GM18868 (cell line): ENCODE measurements around the gene ABHD4.
"Not testable (repeated sequence)": the region's sequence is repeated elsewhere in the genome, so short reads cannot be mapped to it uniquely, and the experiment has no call there.

Source experiments
- ATAC-seq: cut with Tn5 transposase; IDR thresholded peaks from one replicate; pipeline ENCODE4 v1.9.1; 2021; ENCODE audit warnings: mild to moderate bottlenecking, moderate library complexity; ENCODE audit not compliant: unreplicated experiment

ABHD4 gene

DNA sequence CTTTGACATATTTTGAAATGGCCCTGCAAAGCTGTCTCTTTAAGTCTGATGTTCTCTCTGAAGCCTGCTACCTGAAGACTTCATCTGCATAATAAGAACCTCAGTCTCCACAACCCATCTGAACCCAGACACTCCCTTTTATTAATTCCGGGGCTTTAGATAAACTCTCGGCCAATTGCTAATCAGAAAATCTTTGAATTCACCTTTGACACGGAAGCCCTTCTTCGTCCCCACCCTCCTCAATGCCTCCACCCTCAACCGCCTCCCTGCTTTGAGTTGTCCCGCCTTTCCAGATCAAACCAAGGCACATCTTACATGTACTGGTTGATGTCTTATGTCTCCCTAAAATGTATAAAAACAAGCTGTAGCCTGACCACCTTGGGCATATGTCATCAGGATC lies 28.5 kb downstream of the ABHD4 start:
- no peak for ATAC-seq

DNA sequence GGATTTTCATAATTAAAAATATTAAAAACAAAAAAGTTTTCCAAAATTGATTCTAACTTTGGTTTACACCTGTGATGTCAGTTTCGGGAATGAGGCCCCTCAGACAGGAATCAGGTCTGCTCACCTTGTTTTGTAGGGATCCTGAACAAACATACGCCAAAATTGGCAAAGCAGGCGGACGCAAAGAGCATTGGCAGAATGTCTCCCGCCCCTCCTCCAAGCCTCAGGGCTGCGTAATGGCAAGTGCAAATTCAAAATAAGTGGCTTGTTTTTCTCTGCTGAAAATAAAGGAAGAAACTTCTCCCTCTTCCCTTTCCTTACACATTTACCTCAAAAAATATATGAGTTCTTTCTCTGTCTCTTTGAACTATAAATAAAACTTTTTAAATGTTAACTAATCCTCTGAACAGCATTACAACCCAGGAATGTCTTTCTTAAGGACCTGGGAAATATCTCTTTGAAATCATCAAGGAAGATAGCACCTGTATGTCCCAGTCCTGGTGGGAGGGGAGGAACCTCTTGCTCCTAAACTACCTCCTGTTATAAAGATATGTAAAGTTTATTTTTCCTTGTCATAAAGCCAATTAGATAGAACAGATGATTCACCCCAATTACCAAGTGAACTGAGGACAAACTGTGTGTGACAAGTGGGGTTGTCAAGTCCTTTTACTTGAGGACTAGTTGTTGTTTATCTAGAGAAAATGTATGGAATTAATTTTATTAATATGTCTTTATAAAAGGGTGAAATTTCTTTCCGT lies 29.6 kb downstream of the ABHD4 start:
- no peak for ATAC-seq

DNA sequence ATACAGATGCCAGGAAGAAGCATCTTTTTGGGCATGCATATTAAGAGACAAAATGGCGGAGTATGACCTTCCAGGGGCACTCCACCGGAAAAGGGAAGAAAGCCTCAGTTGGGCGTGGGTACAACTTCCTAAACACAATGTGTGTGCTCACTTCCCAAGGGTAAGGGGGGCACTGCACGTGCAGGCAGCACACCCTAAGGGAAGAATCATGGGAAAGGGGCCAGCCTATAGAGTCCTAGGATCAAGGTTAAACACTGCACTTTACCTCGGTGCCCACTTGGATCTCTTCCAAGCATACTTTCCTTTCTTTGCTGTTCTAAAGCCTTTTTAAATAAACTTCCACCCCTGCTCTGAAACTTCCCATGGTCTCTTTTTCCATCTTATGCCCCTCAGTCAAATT lies 31.3 kb downstream of the ABHD4 start:
- no peak for ATAC-seq

- ATAC-seq = no peak
Measured at GRCh38 chr14:22630066-22630465, 32.0 kb downstream of the ABHD4 start.

GRCh38 chr14:22630486-22630885 lies 32.4 kb downstream of the ABHD4 start:
- ATAC-seq = no peak

GRCh38 chr14:22634233-22634900 lies 36.3 kb downstream of the ABHD4 start:
- ATAC-seq = no peak

- not testable (repeated sequence) for ATAC-seq
Measured at GRCh38 chr14:22635980-22636379, 37.9 kb downstream of the ABHD4 start.

GRCh38 chr14:22640192-22640591 lies 42.1 kb downstream of the ABHD4 start:
- no peak for ATAC-seq

- no peak for ATAC-seq
Measured at GRCh38 chr14:22641846-22642245, 43.7 kb downstream of the ABHD4 start.

DNA sequence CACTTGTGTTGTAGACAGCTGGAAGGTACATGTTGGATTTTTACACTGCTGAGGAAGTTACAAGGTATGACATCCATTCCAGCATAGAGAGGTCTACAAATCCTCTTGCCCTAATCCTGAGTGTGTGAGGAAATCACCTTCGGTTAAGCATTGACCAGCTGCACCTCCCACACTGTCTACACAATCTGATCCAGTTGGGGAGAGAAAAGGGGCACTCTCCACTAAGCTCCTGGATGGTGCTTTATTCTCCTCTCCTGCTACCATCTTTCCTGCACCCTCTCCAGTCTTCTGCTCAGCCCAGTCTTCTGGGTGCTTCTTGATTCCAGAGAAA lies 46.2 kb downstream of the ABHD4 start, which contains the start of gene OR6J1:
TSS of gene OR6J1 (minus strand) at position 48 of the 331 bp plus-strand sequence. CDS start 9,541 bp downstream, outside the sequence.
- no peak for ATAC-seq

DNA sequence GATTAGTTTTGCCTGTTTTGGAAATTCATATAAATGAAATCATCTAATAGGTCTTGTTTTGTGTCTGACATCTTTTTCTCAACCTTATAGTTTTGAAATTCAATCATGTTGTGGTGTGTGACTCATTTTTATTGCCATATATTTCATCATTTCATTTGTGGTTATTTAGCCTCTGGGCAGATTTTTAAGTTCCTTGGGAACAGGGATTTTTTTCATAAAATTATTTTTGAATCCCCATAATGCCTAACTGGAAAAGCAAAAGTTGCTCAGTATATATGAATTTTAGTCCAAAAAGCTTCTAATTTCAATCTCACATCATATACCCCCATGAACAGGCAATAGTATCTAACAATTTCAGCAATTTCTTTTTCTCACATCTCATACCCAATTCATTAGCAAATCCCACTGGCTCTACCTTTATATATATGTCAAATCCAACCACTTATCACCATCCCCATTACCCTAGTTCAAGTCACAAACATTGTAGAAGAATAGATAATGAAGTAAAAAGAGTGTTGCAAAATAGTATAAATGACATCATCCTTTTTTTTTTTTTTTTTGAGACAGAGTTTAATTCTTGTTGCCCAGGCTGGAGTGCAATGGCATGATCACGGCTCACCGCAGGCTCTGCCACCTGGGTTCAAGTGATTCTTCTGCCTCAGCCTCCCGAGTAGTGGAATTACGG lies 48.6 kb downstream of the ABHD4 start:
- ATAC-seq = no peak

DNA sequence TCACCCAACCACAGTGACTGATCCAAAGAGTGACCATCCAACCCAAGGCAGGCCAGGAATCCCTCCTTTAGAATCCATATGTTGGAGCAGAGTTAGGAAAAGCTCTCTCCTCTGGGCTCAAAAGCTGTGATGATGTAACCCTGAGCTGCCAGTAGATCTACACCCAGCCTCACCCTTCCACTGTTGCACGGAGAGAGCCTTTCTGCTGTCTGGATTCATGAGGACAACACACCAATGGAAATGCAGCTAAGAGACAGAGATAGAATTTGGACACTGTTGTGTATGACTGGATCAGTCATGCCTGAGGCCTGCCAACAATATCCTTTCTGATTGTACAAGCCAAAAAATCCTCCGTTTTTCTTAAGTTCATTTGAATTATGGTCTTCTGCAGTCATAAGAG lies 50.4 kb downstream of the ABHD4 start:
- ATAC-seq = no peak

DNA sequence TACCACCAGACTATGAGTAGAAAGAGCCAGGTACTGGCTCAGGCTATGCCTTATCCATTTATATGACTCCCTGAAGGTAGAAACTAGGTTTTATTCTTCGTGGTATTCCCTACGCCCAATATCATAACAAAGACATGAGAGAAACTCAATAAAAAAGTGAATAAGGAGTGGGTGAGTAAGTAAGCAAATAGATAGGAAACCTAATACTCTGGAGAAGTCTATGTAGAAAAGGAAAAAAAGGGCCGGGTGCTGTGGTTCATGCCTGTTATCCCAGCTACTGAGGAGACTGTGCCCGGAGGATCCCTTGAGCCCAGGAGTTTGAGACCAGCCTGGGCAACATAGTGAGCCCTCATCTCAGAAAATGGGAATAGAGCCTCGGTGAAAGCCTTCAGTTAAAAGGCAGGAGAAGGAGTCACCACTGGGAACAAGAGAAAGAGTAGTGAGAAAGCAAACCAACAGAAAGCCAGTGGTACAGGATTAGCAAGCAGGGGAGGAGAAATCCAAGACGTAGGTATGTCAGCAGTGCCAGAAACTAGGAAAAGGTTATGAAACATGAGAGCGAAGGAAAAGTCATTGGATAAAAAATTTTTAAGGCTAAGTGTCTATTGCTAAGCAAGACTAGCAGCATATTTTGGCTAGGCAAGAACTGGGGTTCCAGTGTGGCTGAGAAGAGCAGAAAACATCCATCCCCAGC lies 52.1 kb downstream of the ABHD4 start:
- ATAC-seq = no peak

GRCh38 chr14:22650960-22651521 lies 52.9 kb downstream of the ABHD4 start:
- peak; percentile 76 for ATAC-seq

- ATAC-seq = no peak
Measured at GRCh38 chr14:22651586-22651985, 53.5 kb downstream of the ABHD4 start.

GRCh38 chr14:22653012-22653621 lies 55.0 kb downstream of the ABHD4 start:
- peak; percentile 66 for ATAC-seq

DNA sequence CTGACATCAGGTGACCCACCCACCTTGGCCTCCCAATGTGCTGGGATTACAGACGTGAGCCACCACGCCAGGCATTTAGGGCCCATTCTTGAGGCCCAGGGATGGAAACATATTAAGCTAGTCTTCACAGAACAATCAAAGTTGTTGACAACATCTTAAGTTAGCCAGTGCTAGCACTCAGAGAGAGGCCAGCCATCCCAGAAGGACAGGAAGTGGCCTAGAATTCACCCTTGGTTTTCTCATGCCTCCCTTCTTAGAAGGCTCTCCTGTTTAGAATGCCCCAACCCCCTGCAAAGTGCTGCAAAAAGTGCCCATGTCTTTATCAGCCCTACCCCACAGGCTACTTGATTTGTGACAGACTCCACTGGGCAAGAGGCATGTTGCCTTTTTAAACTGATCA lies 58.1 kb downstream of the ABHD4 start:
- no peak for ATAC-seq

- no peak for ATAC-seq
Measured at GRCh38 chr14:22656945-22657731, 59.0 kb downstream of the ABHD4 start.

DNA sequence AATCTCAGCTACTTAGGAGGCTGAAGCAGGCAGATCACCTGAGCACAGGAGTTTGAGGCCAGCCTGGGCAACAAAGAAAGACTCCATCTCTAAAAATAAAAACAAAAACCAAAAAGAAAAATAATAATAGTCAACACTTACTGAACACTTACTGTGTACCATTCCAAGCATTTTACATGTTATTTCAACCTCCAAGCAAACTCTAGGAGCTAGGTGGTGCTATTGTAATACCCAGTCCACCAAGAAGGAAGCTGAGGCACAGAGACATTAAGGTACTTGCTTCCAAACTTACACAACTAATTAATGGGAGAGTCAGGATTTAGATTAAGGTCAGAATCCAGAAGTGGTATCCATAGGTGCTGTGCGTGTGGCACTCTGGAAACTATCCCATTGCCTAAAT lies 59.8 kb downstream of the ABHD4 start:
- no peak for ATAC-seq

DNA sequence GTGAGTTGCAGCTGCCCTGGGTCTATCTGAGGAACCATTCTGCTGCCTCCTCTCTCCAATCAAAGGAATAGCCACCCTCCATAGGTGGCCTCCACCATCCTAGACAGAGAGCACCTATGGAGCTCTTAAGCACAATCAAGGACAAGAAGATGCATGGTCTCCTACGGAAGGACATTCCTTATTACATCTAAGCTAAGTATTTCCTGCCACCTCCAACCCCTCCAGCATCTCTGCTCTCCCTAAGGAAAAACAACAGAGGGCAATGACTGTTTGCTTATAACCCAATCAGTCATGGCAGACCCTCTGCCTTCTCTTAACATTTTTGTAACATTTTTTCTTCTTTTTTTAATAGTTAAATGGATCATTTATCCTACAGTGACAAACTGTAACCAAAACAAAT lies 60.8 kb downstream of the ABHD4 start:
- ATAC-seq = no peak
